ENCODE results near the gene GOLGA6L22.
"Not testable (repeated sequence)": the region's sequence is repeated elsewhere in the genome, so short reads cannot be mapped to it uniquely, and the experiment has no call there.

Gene GOLGA6L22, protein sequence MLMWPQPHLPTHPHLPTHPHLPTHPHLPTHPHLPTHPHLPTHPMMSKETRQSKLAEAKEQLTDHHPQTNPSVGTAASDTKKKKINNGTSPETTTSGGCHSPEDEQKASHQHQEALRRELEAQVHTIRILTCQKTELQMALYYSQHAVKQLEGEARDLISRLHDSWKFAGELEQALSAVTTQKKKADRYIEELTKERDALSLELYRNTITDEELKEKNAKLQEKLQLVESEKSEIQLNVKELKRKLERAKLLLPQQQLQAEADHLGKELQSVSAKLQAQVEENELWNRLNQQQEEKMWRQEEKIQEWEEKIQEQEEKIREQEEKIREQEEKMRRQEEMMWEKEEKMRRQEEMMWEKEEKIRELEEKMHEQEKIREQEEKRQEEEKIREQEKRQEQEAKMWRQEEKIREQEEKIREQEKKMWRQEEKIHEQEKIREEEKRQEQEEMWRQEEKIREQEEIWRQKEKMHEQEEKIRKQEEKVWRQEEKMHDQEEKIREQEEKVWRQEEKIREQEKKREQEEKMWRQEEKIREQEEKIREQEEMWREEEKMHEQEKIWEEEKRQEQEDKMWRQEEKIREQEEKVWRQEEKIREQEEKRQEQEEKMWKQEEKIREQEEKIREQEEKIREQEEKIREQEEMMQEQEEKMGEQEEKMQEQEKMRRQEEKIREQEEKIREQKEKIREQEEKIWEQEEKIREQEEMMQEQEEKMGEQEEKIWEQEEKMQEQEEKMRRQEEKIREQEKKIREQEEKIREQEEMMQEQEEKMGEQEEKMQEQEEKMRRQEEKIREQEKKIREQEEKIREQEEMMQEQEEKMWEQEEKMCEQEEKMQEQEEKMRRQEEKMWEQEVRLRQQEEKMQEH

GRCh38 chr15:22458603-22459002 is at the start of gene GOLGA6L22:
Gene GOLGA6L22 (plus strand): TSS chr15:22458903. CDS start chr15:22458994, 91 bp downstream.
- DNase-seq (ENCODE audit: low spot score); in situ Hi-C loops (cut with MboI; ENCODE audit: low sequenced_read_pairs, unreplicated experiment): not testable (repeated sequence)

GRCh38 chr15:22417288-22417687 is 41.4 kb upstream of the GOLGA6L22 start:
- DNase-seq (ENCODE audit: low spot score); in situ Hi-C loops (cut with MboI; ENCODE audit: low sequenced_read_pairs, unreplicated experiment): not testable (repeated sequence)

- DNase-seq (ENCODE audit: low spot score); in situ Hi-C loops (cut with MboI; ENCODE audit: low sequenced_read_pairs, unreplicated experiment): not testable (repeated sequence)
These were observed 40.9 kb upstream of the GOLGA6L22 start for GRCh38 chr15:22417795-22418194.

DNA sequence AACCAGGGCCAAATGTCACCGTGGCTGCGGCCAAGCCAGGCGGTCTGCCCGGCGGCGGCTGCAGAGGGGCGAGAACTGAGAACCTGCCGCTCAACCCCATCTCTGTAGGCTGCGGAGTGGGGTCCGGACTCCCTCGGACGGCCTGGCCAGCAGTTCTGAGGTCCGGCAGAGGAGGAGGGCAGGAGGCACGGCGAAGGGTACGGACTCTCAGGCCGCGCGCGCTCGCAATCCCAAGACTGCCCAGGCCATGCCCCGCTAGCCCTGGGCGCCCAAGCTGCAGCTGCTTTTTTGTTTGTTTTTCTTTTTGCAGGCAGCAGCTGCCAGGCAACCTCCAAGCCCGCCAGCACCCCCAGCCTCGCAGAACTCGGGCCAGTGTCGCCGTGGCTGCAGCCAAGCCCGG is 40.5 kb upstream of the GOLGA6L22 start:
- DNase-seq (ENCODE audit: low spot score); in situ Hi-C loops (cut with MboI; ENCODE audit: low sequenced_read_pairs, unreplicated experiment): not testable (repeated sequence)

GRCh38 chr15:22418666-22419065 is 40.0 kb upstream of the GOLGA6L22 start:
- in situ Hi-C loops (cut with MboI; ENCODE audit: low sequenced_read_pairs, unreplicated experiment); DNase-seq (ENCODE audit: low spot score): not testable (repeated sequence)

DNA sequence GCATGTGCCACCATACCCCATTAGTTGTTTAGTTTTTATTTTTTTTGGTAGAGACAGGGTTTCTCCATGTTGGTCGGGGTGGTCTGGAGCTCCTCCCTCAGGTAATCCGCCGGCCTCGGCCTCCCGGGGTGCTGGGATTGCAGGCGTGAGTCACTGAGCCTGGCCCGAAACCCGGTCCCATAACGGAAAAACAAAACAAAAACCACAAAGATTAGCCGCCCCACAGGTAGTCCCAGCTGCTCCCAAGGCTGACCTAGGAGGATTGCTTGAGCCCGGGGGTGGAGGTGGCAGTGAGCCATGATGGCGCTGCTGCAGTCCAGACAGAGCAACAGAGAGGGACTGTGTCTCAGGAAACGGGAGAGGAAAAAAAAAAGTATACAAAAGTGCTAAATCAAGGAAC is 38.4 kb upstream of the GOLGA6L22 start:
- DNase-seq (ENCODE audit: low spot score); in situ Hi-C loops (cut with MboI; ENCODE audit: low sequenced_read_pairs, unreplicated experiment): not testable (repeated sequence)

- DNase-seq (ENCODE audit: low spot score); in situ Hi-C loops (cut with MboI; ENCODE audit: low sequenced_read_pairs, unreplicated experiment): not testable (repeated sequence)
These were observed 29.3 kb upstream of the GOLGA6L22 start for GRCh38 chr15:22429426-22429825.

GRCh38 chr15:22431687-22432086 is 27.0 kb upstream of the GOLGA6L22 start:
- in situ Hi-C loops (cut with MboI; ENCODE audit: low sequenced_read_pairs, unreplicated experiment); DNase-seq (ENCODE audit: low spot score): not testable (repeated sequence)

GRCh38 chr15:22494490-22495113 is 35.9 kb downstream of the GOLGA6L22 start:
- in situ Hi-C loops (cut with MboI; ENCODE audit: low sequenced_read_pairs, unreplicated experiment); DNase-seq (ENCODE audit: low spot score): not testable (repeated sequence)

- in situ Hi-C loops (cut with MboI; ENCODE audit: low sequenced_read_pairs, unreplicated experiment); DNase-seq (ENCODE audit: low spot score): not testable (repeated sequence)
These were observed 38.5 kb downstream of the GOLGA6L22 start for GRCh38 chr15:22497200-22497599.

- in situ Hi-C loops (cut with MboI; ENCODE audit: low sequenced_read_pairs, unreplicated experiment) = not testable (repeated sequence)
These were observed 39.7 kb downstream of the GOLGA6L22 start for GRCh38 chr15:22498220-22498925.

DNA sequence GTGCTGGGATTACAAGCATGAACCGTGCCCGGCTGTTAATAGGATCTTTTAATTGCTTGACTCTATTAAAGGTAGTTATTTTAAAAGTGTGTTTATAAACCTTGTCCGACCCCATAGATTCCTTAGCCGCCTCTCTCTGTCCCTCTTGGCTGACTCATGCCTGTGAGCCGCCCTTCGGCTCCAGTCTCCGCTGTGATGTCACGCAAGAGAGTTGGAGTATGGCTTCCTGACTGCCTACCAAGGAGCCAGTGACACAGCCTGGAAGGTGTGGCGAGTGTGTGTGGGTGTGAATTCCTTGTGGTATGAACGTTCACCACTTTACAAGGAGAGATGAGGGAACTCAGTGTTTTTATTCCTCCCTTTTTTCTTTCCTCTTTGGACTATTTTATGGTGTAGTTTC is 43.6 kb downstream of the GOLGA6L22 start:
- DNase-seq (ENCODE audit: low spot score); in situ Hi-C loops (cut with MboI; ENCODE audit: low sequenced_read_pairs, unreplicated experiment): not testable (repeated sequence)

More at GRCh38 chr15:22498220-22498925, 39.7 kb downstream of the GOLGA6L22 start:
- DNase-seq (ENCODE audit: low spot score) = not testable (repeated sequence)

- in situ Hi-C loops (cut with MboI; ENCODE audit: low sequenced_read_pairs, unreplicated experiment); DNase-seq (ENCODE audit: low spot score): not testable (repeated sequence)
These were observed 48.3 kb downstream of the GOLGA6L22 start for GRCh38 chr15:22506959-22507358.

DNA sequence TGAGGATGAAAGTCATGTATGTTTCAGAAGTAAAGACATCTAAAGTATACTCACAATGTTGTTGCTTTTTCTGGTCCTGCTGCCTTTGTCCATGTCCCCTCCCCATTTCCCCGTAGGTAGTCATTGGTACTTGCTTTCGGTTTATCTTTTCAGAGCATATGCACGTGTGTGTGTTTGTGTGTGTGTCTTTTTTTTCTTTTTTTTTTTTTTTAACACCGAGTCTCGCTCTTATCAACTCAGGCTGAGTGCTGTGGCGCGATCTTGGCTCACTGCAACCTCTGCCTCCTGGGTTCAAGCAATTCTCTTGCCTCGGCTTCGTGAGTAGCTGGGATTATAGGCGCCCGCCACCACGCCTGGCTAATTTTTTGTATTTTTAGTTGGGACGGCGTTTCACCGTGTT is 57.4 kb downstream of the GOLGA6L22 start:
- in situ Hi-C loops (cut with MboI; ENCODE audit: low sequenced_read_pairs, unreplicated experiment); DNase-seq (ENCODE audit: low spot score): not testable (repeated sequence)
